AG04450 (cell line): ENCODE data around the gene APCDD1L. TPM values are rescaled to one million over a fixed set of nuclear protein-coding genes. Genes with fewer than 3 reads are reported as not detected.
A peak's percentile ranks its signal among the peaks of the same experiment; 100 is the strongest.

Source experiments
- CTCF ChIA-PET: fragments of 300-600, 350-600 bp; formaldehyde crosslinking; extraction: SDS; loops from one replicate; lab custom pipeline; 2022; ENCODE audit warnings: antibody characterized with exemption, inconsistent platforms; lab: Charles Lee
- POLR2A ChIA-PET: fragments of 350-600 bp; formaldehyde crosslinking; extraction: SDS; loops from one replicate; lab custom pipeline; 2021; ENCODE audit warnings: antibody characterized with exemption, inconsistent platforms; lab: Yijun Ruan, JAX
- DNase-seq: peaks from one replicate; pipeline ENCODE4 v3.0.0-alpha.2; 2011; ENCODE audit warnings: low read depth, low spot score
- H3K27ac ChIP-seq: one replicate; pipeline ENCODE4 v1.5.1; 2012; ENCODE audit warnings: low read depth, low read length, control low read depth
- H3K27me3 ChIP-seq: one replicate; pipeline ENCODE4 v1.6.0; 2012; ENCODE audit warnings: low read length; ENCODE audit not compliant: control insufficient read depth, insufficient read depth
- H3K4me3 ChIP-seq: 2 replicates; pipeline ENCODE4 v1.5.1; 2011; ENCODE audit warnings: mild to moderate bottlenecking, low read depth, low read length, control low read depth
- H3K9me3 ChIP-seq: 2 replicates; pipeline ENCODE4 v1.5.1; 2012; ENCODE audit warnings: low read length; ENCODE audit not compliant: control insufficient read depth, insufficient read depth
- CTCF ChIP-seq: IDR thresholded peaks from 2 replicates; pipeline ENCODE4 v1.5.1; 2011; ENCODE audit warnings: low read depth, low read length, control low read depth, inconsistent platforms
- polyA plus RNA-seq: library from polyadenylated mRNA; depleted of rRNA; stranded (reverse); fragments of >200 nt; gene quantifications from 2 replicates; pipeline ENCODE4 v1.2.3, GENCODE V29; 2011

The APCDD1L gene
- polyA plus RNA-seq, 1 experiment: 8.6 TPM

DNA sequence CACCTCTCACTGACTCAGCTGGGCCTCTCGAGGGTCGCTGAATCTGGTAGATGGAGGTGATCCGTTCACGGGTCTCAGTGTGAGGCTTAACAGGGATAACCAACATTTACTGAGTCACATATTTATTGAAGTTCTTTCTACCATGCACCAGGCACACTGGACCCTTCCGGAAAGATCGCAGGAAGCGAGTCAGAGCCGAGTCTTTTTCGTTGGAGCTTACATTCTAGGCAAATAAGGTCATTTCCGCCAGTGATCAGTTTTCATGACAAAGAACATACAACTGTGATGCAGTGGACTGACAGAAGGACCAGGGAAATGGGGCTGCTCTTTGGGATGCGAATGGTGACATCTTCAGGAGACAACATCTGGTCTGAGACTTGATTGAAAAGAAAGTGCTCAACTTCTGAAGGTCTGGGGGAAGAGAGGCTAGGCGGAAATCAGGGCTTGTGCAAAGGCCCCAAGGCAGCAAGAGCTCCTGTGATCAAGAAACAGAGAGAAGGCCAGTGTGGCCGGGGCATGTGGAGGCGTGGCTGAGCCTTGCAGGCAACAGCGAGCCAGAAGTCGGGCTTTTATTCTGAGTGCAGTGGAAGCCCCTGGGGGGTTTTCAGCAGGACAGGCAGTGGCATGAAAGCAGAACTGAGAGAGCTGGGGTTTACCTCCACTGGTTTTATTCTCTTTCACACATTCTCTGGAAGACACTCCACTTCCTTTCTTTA, 56.7 kb downstream of the APCDD1L start:
- no peaks in the 10 kb centered on the region for H3K27me3 ChIP-seq
- no peak overlapping the region for H3K27ac ChIP-seq
- ChIA-PET POLR2A (no interaction called here), CTCF (interaction anchor here (5.6 kb wide), 1 partner anchor 11 kb away, joined by 20 read pairs; no protein-coding TSS in a partner anchor)
- no peak overlapping the region for H3K4me3 ChIP-seq
- H3K9me3 ChIP-seq: peaks cover 10% of the 10 kb centered on the region
- DNase-seq: no peak
- TF ChIP-seq CTCF: no peak

DNA sequence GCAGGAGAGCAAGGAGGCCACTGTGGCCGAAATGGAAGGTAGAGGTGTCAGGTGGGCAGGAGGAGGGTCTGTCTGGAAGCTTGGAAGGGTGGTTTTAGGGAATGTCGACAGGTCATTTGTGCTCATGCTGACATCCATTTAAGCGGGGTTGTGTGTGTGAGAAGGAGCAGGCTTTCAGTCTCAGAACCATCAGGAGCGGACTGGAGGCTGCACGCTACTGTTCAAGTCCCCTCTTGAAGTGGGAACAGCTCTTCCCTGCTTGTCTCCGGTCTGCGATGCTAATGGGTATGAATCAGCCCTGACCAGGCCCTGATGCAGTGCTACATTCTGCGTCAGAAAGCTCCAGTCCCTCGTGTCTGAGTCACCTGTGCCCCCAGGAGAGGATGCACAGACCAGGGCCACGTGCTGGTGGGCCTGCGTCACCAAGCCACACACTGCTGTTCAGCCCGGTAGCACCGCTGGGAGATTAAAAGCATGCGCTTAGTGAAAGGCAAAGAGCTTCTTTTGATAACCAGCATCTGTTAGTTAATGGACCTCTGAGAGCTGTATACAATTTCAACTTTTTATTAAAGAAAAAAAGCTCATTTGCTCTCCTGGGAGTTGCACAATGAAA, 58.0 kb downstream of the APCDD1L start:
- no peaks in the 10 kb centered on the region for H3K27me3 ChIP-seq
- CTCF ChIA-PET: interaction anchor here (0.5 to 5.6 kb wide), 3 partner anchors 10 to 1114 kb away, joined by 3 to 20 read pairs (median 3); no protein-coding TSS in a partner anchor
- TF ChIP-seq CTCF: no peak
- no peak overlapping the region for H3K27ac ChIP-seq
- POLR2A ChIA-PET: interaction anchor here (0.8 to 1.0 kb wide), 2 partner anchors 11 to 194 kb away, joined by 3 read pairs; partner anchors contain the start of gene STX16
- DNase-seq: peak; percentile 54
- no peak overlapping the region for H3K4me3 ChIP-seq
- H3K9me3 ChIP-seq: peaks cover 10% of the 10 kb centered on the region

DNA sequence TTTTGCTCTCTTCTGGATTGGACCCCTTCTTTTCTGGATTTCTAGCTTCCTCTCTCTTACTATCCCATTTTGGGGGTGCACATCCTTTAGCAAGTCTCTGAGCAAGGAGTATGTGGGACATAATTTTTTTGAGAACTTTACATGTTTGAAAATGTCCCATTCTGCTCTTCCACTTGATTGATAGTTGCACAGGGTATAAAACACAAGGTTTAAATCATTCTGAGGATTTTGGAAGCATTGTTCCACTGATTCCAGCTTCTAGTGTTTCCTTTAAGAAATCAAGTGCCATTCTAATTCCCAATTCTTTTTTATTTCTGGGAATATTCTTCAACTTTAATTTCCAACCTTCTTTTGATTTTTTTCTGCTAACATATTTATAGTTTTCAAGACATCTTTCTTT, 60.7 kb downstream of the APCDD1L start:
- TF ChIP-seq CTCF: no peak
- POLR2A ChIA-PET: no interaction called here

DNA sequence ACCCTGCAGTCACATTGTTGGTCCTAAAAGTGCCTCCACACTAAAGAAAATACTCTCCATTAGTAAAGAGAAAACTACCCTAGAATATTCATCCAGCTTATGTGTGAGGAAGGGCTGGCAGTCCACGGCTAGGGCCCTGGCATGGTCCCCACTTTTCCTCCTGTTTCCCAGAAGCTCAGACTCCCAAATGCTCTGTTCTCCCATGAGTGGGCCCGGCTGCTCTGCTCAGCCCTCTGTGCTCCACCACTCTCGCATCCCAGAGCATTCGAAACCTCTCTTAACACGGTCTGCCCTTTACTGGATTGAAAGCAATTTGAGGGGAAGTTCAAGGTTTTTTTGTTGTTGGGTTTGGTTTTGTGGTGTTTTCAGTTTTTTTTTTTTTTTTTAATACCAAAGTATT, 61.8 kb downstream of the APCDD1L start:
- no peak overlapping the region for H3K4me3 ChIP-seq
- TF ChIP-seq CTCF: no peak
- CTCF ChIA-PET: interaction anchor here (0.5 kb wide), 1 partner anchor 199 kb away, joined by 4 read pairs; no protein-coding TSS in a partner anchor
- peaks cover 7% of the 10 kb centered on the region for H3K9me3 ChIP-seq
- DNase-seq: no peak
- POLR2A ChIA-PET: interaction anchor here (0.7 kb wide), 1 partner anchor 9 kb away, joined by 3 read pairs; no protein-coding TSS in a partner anchor
- no peaks in the 10 kb centered on the region for H3K27me3 ChIP-seq
- H3K27ac ChIP-seq: no peak overlapping the region

More for the DNA sequence above, 60.7 kb downstream of the APCDD1L start:
- peaks cover 10% of the 10 kb centered on the region for H3K9me3 ChIP-seq
- no peak for DNase-seq
- H3K27me3 ChIP-seq: no peaks in the 10 kb centered on the region
- CTCF ChIA-PET: interaction anchor here (1.0 kb wide), 1 partner anchor 197 kb away, joined by 3 read pairs; the partner anchor contains the start of gene STX16
- H3K4me3 ChIP-seq: no peak overlapping the region
- no peak overlapping the region for H3K27ac ChIP-seq
